ENCODE results near the gene STAB2. TPM values are rescaled to one million over a fixed set of nuclear protein-coding genes. Genes with fewer than 3 reads are reported as not detected.

The STAB2 gene
- total RNA-seq, 2 donors from 2014 or later = not detected

GRCh38 chr12:103737881-103738280 lies 150.8 kb downstream of the STAB2 start:
- no peaks in the 10 kb centered on the region for H3K9me3 Mint-ChIP-seq
- H3K4me1 Mint-ChIP-seq = no peaks in the 10 kb centered on the region
- no peak overlapping the region for H3K4me3 Mint-ChIP-seq
- no peaks in the 10 kb centered on the region for H3K36me3 Mint-ChIP-seq (ENCODE audit: low read depth)
- H3K9me3 ChIP-seq (ENCODE audit: control insufficient read depth, low read length) = no peaks in the 10 kb centered on the region
- TF ChIP-seq, protein P1, sequence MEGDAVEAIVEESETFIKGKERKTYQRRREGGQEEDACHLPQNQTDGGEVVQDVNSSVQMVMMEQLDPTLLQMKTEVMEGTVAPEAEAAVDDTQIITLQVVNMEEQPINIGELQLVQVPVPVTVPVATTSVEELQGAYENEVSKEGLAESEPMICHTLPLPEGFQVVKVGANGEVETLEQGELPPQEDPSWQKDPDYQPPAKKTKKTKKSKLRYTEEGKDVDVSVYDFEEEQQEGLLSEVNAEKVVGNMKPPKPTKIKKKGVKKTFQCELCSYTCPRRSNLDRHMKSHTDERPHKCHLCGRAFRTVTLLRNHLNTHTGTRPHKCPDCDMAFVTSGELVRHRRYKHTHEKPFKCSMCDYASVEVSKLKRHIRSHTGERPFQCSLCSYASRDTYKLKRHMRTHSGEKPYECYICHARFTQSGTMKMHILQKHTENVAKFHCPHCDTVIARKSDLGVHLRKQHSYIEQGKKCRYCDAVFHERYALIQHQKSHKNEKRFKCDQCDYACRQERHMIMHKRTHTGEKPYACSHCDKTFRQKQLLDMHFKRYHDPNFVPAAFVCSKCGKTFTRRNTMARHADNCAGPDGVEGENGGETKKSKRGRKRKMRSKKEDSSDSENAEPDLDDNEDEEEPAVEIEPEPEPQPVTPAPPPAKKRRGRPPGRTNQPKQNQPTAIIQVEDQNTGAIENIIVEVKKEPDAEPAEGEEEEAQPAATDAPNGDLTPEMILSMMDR (conservative IDR thresholded peaks at IDR 0.05) = no peak
- peaks cover 33% of the 10 kb centered on the region for H3K27me3 ChIP-seq (ENCODE audit: control insufficient read depth, insufficient read depth, low read length, poor library complexity, severe bottlenecking)
- no peak overlapping the region for H3K27ac Mint-ChIP-seq
- no peaks in the 10 kb centered on the region for H3K4me1 ChIP-seq (ENCODE audit: control insufficient read depth, insufficient read depth, low read length)
- no peaks in the 10 kb centered on the region for H3K36me3 ChIP-seq (ENCODE audit: control insufficient read depth, insufficient read depth, low read length)
- no peak overlapping the region for H3K9ac ChIP-seq (ENCODE audit: extremely low read depth, low read length, poor library complexity, severe bottlenecking)
- peaks cover 14% of the 10 kb centered on the region for H3K27me3 Mint-ChIP-seq (ENCODE audit: insufficient read depth)
- no peak overlapping the region for H3K4me3 ChIP-seq (ENCODE audit: low read length)
- WGBS, 2 experiments (ENCODE audit: insufficient coverage in 1 of 2, insufficient read length in 1 of 2) = 97 to 100% methylated on average over 1 of the region's 1 CpG
- no peak for DNase-seq
- H3K27ac ChIP-seq (ENCODE audit: low read depth, low read length) = no peak overlapping the region

GRCh38 chr12:103742349-103742932 lies 155.4 kb downstream of the STAB2 start:
- Mint-ChIP-seq H3K4me1 (no peaks in the 10 kb centered on the region), H3K27ac (no peak overlapping the region), H3K9me3 (no peaks in the 10 kb centered on the region), H3K4me3 (no peak overlapping the region), H3K27me3 (ENCODE audit: insufficient read depth) (no peaks in the 10 kb centered on the region), H3K36me3 (ENCODE audit: low read depth) (no peaks in the 10 kb centered on the region)
- no peak overlapping the region for H3K27ac ChIP-seq (ENCODE audit: low read depth, low read length)
- TF ChIP-seq, protein P1 (conservative IDR thresholded peaks at IDR 0.05) = no peak
- no peak overlapping the region for H3K9ac ChIP-seq (ENCODE audit: extremely low read depth, low read length, poor library complexity, severe bottlenecking)
- no peak overlapping the region for H3K4me3 ChIP-seq (ENCODE audit: low read length)
- no peak for DNase-seq
- no peaks in the 10 kb centered on the region for H3K4me1 ChIP-seq (ENCODE audit: control insufficient read depth, insufficient read depth, low read length)
- no peaks in the 10 kb centered on the region for H3K36me3 ChIP-seq (ENCODE audit: control insufficient read depth, insufficient read depth, low read length)
- H3K9me3 ChIP-seq (ENCODE audit: control insufficient read depth, low read length) = no peaks in the 10 kb centered on the region
- 92 to 94% methylated on average over 15 of the region's 15 CpGs for WGBS, 2 experiments (ENCODE audit: insufficient coverage in 1 of 2, insufficient read length in 1 of 2)
- H3K27me3 ChIP-seq (ENCODE audit: control insufficient read depth, insufficient read depth, low read length, poor library complexity, severe bottlenecking) = peaks cover 5% of the 10 kb centered on the region

DNA sequence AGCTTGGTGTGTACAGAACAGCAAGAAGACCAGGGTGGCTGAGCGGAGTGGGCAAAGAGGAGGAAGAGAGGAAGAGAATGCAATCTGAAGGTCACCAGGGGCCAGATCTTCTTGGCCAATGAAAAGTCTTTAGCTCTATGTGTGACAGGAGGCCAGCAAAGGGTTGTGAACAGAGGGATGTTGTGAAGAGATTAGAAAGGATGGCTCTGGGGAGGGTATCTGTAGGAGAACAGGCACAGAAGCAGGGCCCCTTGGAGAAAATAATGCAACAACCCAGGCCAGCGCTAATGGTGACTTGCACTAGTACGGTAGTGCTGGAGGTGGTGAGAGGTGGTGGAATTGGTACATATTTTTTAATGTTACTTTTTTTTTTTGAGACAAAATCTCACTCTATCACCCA lies 156.7 kb downstream of the STAB2 start:
- H3K4me1 Mint-ChIP-seq = no peaks in the 10 kb centered on the region
- 96 to 100% methylated on average over 1 to 3 of the region's 3 CpGs for WGBS, 2 experiments (ENCODE audit: insufficient coverage in 1 of 2, insufficient read length in 1 of 2)
- TF ChIP-seq, protein P1 (conservative IDR thresholded peaks at IDR 0.05) = no peak
- H3K36me3 Mint-ChIP-seq (ENCODE audit: low read depth) = no peaks in the 10 kb centered on the region
- no peaks in the 10 kb centered on the region for H3K36me3 ChIP-seq (ENCODE audit: control insufficient read depth, insufficient read depth, low read length)
- H3K4me1 ChIP-seq (ENCODE audit: control insufficient read depth, insufficient read depth, low read length) = no peaks in the 10 kb centered on the region
- no peak for DNase-seq
- no peak overlapping the region for H3K27ac Mint-ChIP-seq
- no peak overlapping the region for H3K27ac ChIP-seq (ENCODE audit: low read depth, low read length)
- H3K27me3 ChIP-seq (ENCODE audit: control insufficient read depth, insufficient read depth, low read length, poor library complexity, severe bottlenecking) = peaks cover 5% of the 10 kb centered on the region
- no peak overlapping the region for H3K4me3 ChIP-seq (ENCODE audit: low read length)
- H3K9me3 Mint-ChIP-seq = no peaks in the 10 kb centered on the region
- H3K9me3 ChIP-seq (ENCODE audit: control insufficient read depth, low read length) = no peaks in the 10 kb centered on the region
- H3K9ac ChIP-seq (ENCODE audit: extremely low read depth, low read length, poor library complexity, severe bottlenecking) = no peak overlapping the region
- H3K27me3 Mint-ChIP-seq (ENCODE audit: insufficient read depth) = no peaks in the 10 kb centered on the region
- no peak overlapping the region for H3K4me3 Mint-ChIP-seq

Data from endodermal cell (in vitro differentiated cells).